Suprapubic skin (tissue), 4 donors: ENCODE data around the gene HOXB3. TPM values are rescaled to one million over a fixed set of nuclear protein-coding genes. Genes with fewer than 3 reads are reported as not detected.

ENCODE experiments used
- DNase-seq, 2 donors: peaks; one replicate each; pipeline ENCODE4 v3.0.0-alpha.2; 2019; ENCODE audit warnings: low spot score in 2 of 2
- H3K27ac ChIP-seq: fragments of 200-600 bp; sonication (generic); one replicate; pipeline ENCODE4 v1.5.1; 2019
- H3K27me3 ChIP-seq: fragments of 200-600 bp; sonication (generic); one replicate; pipeline ENCODE4 v1.5.1; 2019
- H3K36me3 ChIP-seq: fragments of 200-600 bp; sonication (generic); one replicate; pipeline ENCODE4 v1.5.1; 2019
- H3K4me1 ChIP-seq: fragments of 200-600 bp; sonication (generic); one replicate; pipeline ENCODE4 v1.5.1; 2019
- H3K4me3 ChIP-seq: fragments of 200-600 bp; sonication (generic); one replicate; pipeline ENCODE4 v1.5.1; 2019; ENCODE audit warnings: mild to moderate bottlenecking
- H3K9me3 ChIP-seq: fragments of 200-600 bp; sonication (generic); one replicate; pipeline ENCODE4 v1.5.1; 2019
- CTCF ChIP-seq, 2 donors: fragments of 200-600 bp in 1 of 2; fragments of 450-650 bp in 1 of 2; sonication (generic) in 1 of 2; IDR thresholded peaks; one replicate each; pipeline ENCODE4 v1.5.1; 2016 to 2019; ENCODE audit warnings: antibody characterized with exemption in 2 of 2, mild to moderate bottlenecking in 1 of 2, moderate library complexity in 1 of 2
- EP300 ChIP-seq: sonication (generic); formaldehyde crosslinking; IDR thresholded peaks from one replicate; pipeline ENCODE4 v1.6.1; 2017; ENCODE audit warnings: antibody characterized with exemption
- POLR2A ChIP-seq, 2 donors: fragments of 450-650 bp; IDR thresholded peaks; one replicate each; pipeline ENCODE4 v1.6.1; 2017; ENCODE audit warnings: antibody characterized with exemption in 2 of 2, mild to moderate bottlenecking in 2 of 2, moderate library complexity in 2 of 2
- POLR2AphosphoS5 ChIP-seq, 3 donors: sonication (generic); formaldehyde crosslinking; IDR thresholded peaks; one replicate each; pipeline ENCODE4 v1.6.1; 2017; ENCODE audit warnings: antibody characterized with exemption in 3 of 3
- WGBS: methylation state at CpG from one replicate; pipeline ENCODE4 v1.1.5; 2018; 5-methylcytosine and 5-hydroxymethylcytosine counted together
- total RNA-seq, 4 donors: library from RNA; depleted of rRNA; stranded (reverse); fragments of >200 nt; gene quantifications; one replicate each; pipeline ENCODE4 v1.1.0, GENCODE V29; 2016

HOXB3 gene
- total RNA-seq, 4 donors from 2014 or later: 2.3 to 20.8 (median 3.9) TPM

- H3K27me3 ChIP-seq: no peaks in the 10 kb centered on the region
- peak overlapping the region; percentile 85 for H3K27ac ChIP-seq
- H3K4me1 ChIP-seq: peaks cover 70% of the 10 kb centered on the region
- DNase-seq: no peak
- H3K36me3 ChIP-seq: peaks cover 16% of the 10 kb centered on the region
- no peak for TF ChIP-seq CTCF (IDR thresholded peaks at IDR 0.05)
- TF ChIP-seq POLR2AphosphoS5 (IDR thresholded peaks at IDR 0.05): no peak
- no peak for TF ChIP-seq POLR2A (IDR thresholded peaks at IDR 0.05)
- TF ChIP-seq EP300: no peak
- H3K4me3 ChIP-seq: peak overlapping the region; percentile 54
- WGBS: 50% methylated on average over 25 of the region's 44 CpGs
- H3K9me3 ChIP-seq: no peaks in the 10 kb centered on the region
Observed at GRCh38 chr17:48554412-48555257, 35.4 kb downstream of the HOXB3 start.

- Histone ChIP-seq H3K4me3 (peak overlapping the region; percentile 54), H3K4me1 (peaks cover 64% of the 10 kb centered on the region), H3K27ac (peak overlapping the region; percentile 85)
Observed at GRCh38 chr17:48553826-48554225, 36.2 kb downstream of the HOXB3 start.

GRCh38 chr17:48553190-48553547, 36.9 kb downstream of the HOXB3 start:
- H3K9me3 ChIP-seq: no peaks in the 10 kb centered on the region
- WGBS: 61% methylated on average over 5 of the region's 5 CpGs
- DNase-seq: no peak
- peaks cover 63% of the 10 kb centered on the region for H3K4me1 ChIP-seq
- peaks cover 16% of the 10 kb centered on the region for H3K36me3 ChIP-seq
- no peak overlapping the region for H3K4me3 ChIP-seq
- no peak for TF ChIP-seq EP300
- no peak for TF ChIP-seq POLR2AphosphoS5 (IDR thresholded peaks at IDR 0.05)
- no peak for TF ChIP-seq POLR2A (IDR thresholded peaks at IDR 0.05)
- TF ChIP-seq CTCF (IDR thresholded peaks at IDR 0.05): no peak
- peak overlapping the region; percentile 55 for H3K27ac ChIP-seq
- no peaks in the 10 kb centered on the region for H3K27me3 ChIP-seq

More at GRCh38 chr17:48553826-48554225, 36.2 kb downstream of the HOXB3 start:
- no peak for TF ChIP-seq CTCF (IDR thresholded peaks at IDR 0.05)
- WGBS: 84% methylated on average over 1 of the region's 1 CpG
- H3K27me3 ChIP-seq: no peaks in the 10 kb centered on the region
- peaks cover 16% of the 10 kb centered on the region for H3K36me3 ChIP-seq
- no peak for DNase-seq
- H3K9me3 ChIP-seq: no peaks in the 10 kb centered on the region

GRCh38 chr17:48552466-48553189, 37.4 kb downstream of the HOXB3 start:
- no peak for TF ChIP-seq POLR2A (IDR thresholded peaks at IDR 0.05)
- no peak for TF ChIP-seq CTCF (IDR thresholded peaks at IDR 0.05)
- peak in 1 of 3 donors; percentile 14 for TF ChIP-seq POLR2AphosphoS5 (IDR thresholded peaks at IDR 0.05)
- no peak for TF ChIP-seq EP300
- Histone ChIP-seq H3K4me3 (no peak overlapping the region), H3K4me1 (peaks cover 62% of the 10 kb centered on the region), H3K27ac (peak overlapping the region; percentile 55), H3K36me3 (peaks cover 16% of the 10 kb centered on the region), H3K27me3 (no peaks in the 10 kb centered on the region), H3K9me3 (no peaks in the 10 kb centered on the region)
- DNase-seq: no peak
- 54% methylated on average over 11 of the region's 11 CpGs for WGBS
